Right lobe of liver (tissue), 4 donors: Measurements from ENCODE around the gene XRN1.

Source experiments
- POLR2A ChIP-seq: fragments of 450-650 bp; IDR thresholded peaks from one replicate; pipeline ENCODE4 v1.6.1; 2017; ENCODE audit warnings: antibody characterized with exemption, mild to moderate bottlenecking
- TF ChIP-seq, protein P1 (sequence below), 4 donors: fragments of 200-600 bp in 3 of 4; fragments of 450-650 bp in 1 of 4; IDR thresholded peaks; one replicate each; pipeline versions ENCODE4 v1.5.1 to v1.8.0; 2016 to 2022; ENCODE audit warnings: antibody characterized with exemption in 4 of 4, mild to moderate bottlenecking in 2 of 4
- donor health status: DM: no; HTN: no; CAD: no.
- donor health status: DM: no; HTN: no; CAD: no.
- donor health status: DM: no; HTN: yes; CAD: no.

DNA sequence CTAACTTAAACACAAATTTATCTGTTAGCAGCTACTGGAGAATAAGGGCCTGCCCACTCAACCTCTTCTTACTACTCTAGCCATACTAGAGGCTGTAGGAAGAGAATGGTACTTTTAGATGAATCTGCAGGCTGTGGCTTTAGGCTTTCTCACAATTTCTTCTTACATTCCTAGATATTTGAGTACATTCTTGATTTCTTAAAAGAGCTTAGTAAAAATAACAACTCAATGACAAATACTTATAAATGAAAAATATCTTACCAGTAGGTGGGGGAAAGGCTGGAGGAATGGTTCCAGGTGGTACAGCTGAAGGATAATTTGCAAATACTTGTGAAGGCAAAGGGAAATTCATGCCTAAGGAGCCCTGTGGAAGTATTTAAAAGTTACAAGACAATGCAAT lies 129.5 kb downstream of the XRN1 start:
- TF ChIP-seq, protein P1, sequence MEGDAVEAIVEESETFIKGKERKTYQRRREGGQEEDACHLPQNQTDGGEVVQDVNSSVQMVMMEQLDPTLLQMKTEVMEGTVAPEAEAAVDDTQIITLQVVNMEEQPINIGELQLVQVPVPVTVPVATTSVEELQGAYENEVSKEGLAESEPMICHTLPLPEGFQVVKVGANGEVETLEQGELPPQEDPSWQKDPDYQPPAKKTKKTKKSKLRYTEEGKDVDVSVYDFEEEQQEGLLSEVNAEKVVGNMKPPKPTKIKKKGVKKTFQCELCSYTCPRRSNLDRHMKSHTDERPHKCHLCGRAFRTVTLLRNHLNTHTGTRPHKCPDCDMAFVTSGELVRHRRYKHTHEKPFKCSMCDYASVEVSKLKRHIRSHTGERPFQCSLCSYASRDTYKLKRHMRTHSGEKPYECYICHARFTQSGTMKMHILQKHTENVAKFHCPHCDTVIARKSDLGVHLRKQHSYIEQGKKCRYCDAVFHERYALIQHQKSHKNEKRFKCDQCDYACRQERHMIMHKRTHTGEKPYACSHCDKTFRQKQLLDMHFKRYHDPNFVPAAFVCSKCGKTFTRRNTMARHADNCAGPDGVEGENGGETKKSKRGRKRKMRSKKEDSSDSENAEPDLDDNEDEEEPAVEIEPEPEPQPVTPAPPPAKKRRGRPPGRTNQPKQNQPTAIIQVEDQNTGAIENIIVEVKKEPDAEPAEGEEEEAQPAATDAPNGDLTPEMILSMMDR (IDR thresholded peaks at IDR 0.05): no peak
- TF ChIP-seq POLR2A: no peak
